ENCODE results near the gene GNAS-AS1.

The GNAS-AS1 gene

GRCh38 chr20:58797371-58798338, 53.0 kb downstream of the GNAS-AS1 start:
- H3K9me3 Mint-ChIP-seq = no peaks in the 10 kb centered on the region
- ATAC-seq = no peak
- no peak overlapping the region for H3K4me3 Mint-ChIP-seq
- H3K4me1 Mint-ChIP-seq = no peaks in the 10 kb centered on the region
- H3K36me3 Mint-ChIP-seq = no peaks in the 10 kb centered on the region
- no peak for DNase-seq (ENCODE audit: low spot score in 2 of 2)
- H3K27ac Mint-ChIP-seq = no peak overlapping the region

- no peak for DNase-seq (ENCODE audit: low spot score in 2 of 2)
- Mint-ChIP-seq H3K4me1 (no peaks in the 10 kb centered on the region), H3K36me3 (no peaks in the 10 kb centered on the region), H3K4me3 (no peak overlapping the region), H3K27ac (no peak overlapping the region), H3K9me3 (no peaks in the 10 kb centered on the region)
- ATAC-seq = no peak
Observed at GRCh38 chr20:58795923-58796245, 54.8 kb downstream of the GNAS-AS1 start.

- Mint-ChIP-seq H3K9me3 (no peaks in the 10 kb centered on the region), H3K4me1 (no peaks in the 10 kb centered on the region), H3K4me3 (no peak overlapping the region), H3K27ac (no peak overlapping the region), H3K36me3 (no peaks in the 10 kb centered on the region)
- DNase-seq (ENCODE audit: low spot score in 2 of 2) (no peak), ATAC-seq (no peak)
Observed at GRCh38 chr20:58795181-58795922, 55.4 kb downstream of the GNAS-AS1 start.

- Mint-ChIP-seq H3K4me3 (no peak overlapping the region), H3K4me1 (no peaks in the 10 kb centered on the region), H3K36me3 (no peaks in the 10 kb centered on the region), H3K9me3 (no peaks in the 10 kb centered on the region), H3K27ac (no peak overlapping the region)
- ATAC-seq (no peak), DNase-seq (ENCODE audit: low spot score in 2 of 2) (no peak)
Observed at GRCh38 chr20:58794510-58795180, 56.1 kb downstream of the GNAS-AS1 start.

GRCh38 chr20:58793512-58794420, 56.9 kb downstream of the GNAS-AS1 start:
- no peak for DNase-seq (ENCODE audit: low spot score in 2 of 2)
- H3K36me3 Mint-ChIP-seq = no peaks in the 10 kb centered on the region
- H3K9me3 Mint-ChIP-seq = no peaks in the 10 kb centered on the region
- H3K27ac Mint-ChIP-seq = no peak overlapping the region
- H3K4me1 Mint-ChIP-seq = no peaks in the 10 kb centered on the region
- no peak overlapping the region for H3K4me3 Mint-ChIP-seq
- ATAC-seq = no peak

GRCh38 chr20:58792426-58792825, 58.3 kb downstream of the GNAS-AS1 start:
- Mint-ChIP-seq H3K4me1 (no peaks in the 10 kb centered on the region), H3K27ac (no peak overlapping the region), H3K4me3 (no peak overlapping the region), H3K9me3 (no peaks in the 10 kb centered on the region), H3K36me3 (no peaks in the 10 kb centered on the region)
- ATAC-seq (no peak), DNase-seq (ENCODE audit: low spot score in 2 of 2) (no peak)

GRCh38 chr20:58791286-58791685, 59.4 kb downstream of the GNAS-AS1 start:
- Mint-ChIP-seq H3K36me3 (no peaks in the 10 kb centered on the region), H3K4me1 (no peaks in the 10 kb centered on the region), H3K4me3 (no peak overlapping the region), H3K27ac (no peak overlapping the region), H3K9me3 (no peaks in the 10 kb centered on the region)
- ATAC-seq (no peak), DNase-seq (ENCODE audit: low spot score in 2 of 2) (no peak)

GRCh38 chr20:58790454-58790853, 60.2 kb downstream of the GNAS-AS1 start:
- no peak for DNase-seq (ENCODE audit: low spot score in 2 of 2)
- no peak overlapping the region for H3K27ac Mint-ChIP-seq
- H3K36me3 Mint-ChIP-seq = no peaks in the 10 kb centered on the region
- H3K9me3 Mint-ChIP-seq = no peaks in the 10 kb centered on the region
- no peak overlapping the region for H3K4me3 Mint-ChIP-seq
- no peaks in the 10 kb centered on the region for H3K4me1 Mint-ChIP-seq
- peak; percentile 60 for ATAC-seq

- Mint-ChIP-seq H3K4me1 (no peaks in the 10 kb centered on the region), H3K27ac (no peak overlapping the region), H3K36me3 (no peaks in the 10 kb centered on the region), H3K4me3 (no peak overlapping the region), H3K9me3 (no peaks in the 10 kb centered on the region)
- ATAC-seq = no peak
- no peak for DNase-seq (ENCODE audit: low spot score in 2 of 2)
Observed at GRCh38 chr20:58788896-58789544, 61.7 kb downstream of the GNAS-AS1 start.

GRCh38 chr20:58787211-58788005, 63.3 kb downstream of the GNAS-AS1 start:
- Mint-ChIP-seq H3K36me3 (no peaks in the 10 kb centered on the region), H3K4me3 (no peak overlapping the region), H3K4me1 (no peaks in the 10 kb centered on the region), H3K9me3 (no peaks in the 10 kb centered on the region), H3K27ac (no peak overlapping the region)
- ATAC-seq (no peak), DNase-seq (ENCODE audit: low spot score in 2 of 2) (no peak)

GRCh38 chr20:58784321-58785074, 66.2 kb downstream of the GNAS-AS1 start:
- peak; percentile 33 for ATAC-seq
- Mint-ChIP-seq H3K4me3 (no peak overlapping the region), H3K4me1 (no peaks in the 10 kb centered on the region), H3K36me3 (no peaks in the 10 kb centered on the region), H3K27ac (no peak overlapping the region), H3K9me3 (no peaks in the 10 kb centered on the region)
- no peak for DNase-seq (ENCODE audit: low spot score in 2 of 2)

- Mint-ChIP-seq H3K27ac (no peak overlapping the region), H3K4me3 (no peak overlapping the region), H3K4me1 (no peaks in the 10 kb centered on the region), H3K9me3 (no peaks in the 10 kb centered on the region), H3K36me3 (no peaks in the 10 kb centered on the region)
- ATAC-seq (no peak), DNase-seq (ENCODE audit: low spot score in 2 of 2) (no peak)
Observed at GRCh38 chr20:58783511-58784011, 67.1 kb downstream of the GNAS-AS1 start.

GRCh38 chr20:58781138-58781537, 69.6 kb downstream of the GNAS-AS1 start:
- DNase-seq (ENCODE audit: low spot score in 2 of 2) (no peak), ATAC-seq (no peak)
- no peaks in the 10 kb centered on the region for H3K4me1 Mint-ChIP-seq
- no peaks in the 10 kb centered on the region for H3K9me3 Mint-ChIP-seq
- H3K36me3 Mint-ChIP-seq = no peaks in the 10 kb centered on the region
- H3K4me3 Mint-ChIP-seq = no peak overlapping the region
- H3K27ac Mint-ChIP-seq = no peak overlapping the region

Measured in stimulated activated effector memory CD8-positive, alpha-beta T cell treated with anti-CD3 and anti-CD28 coated beads, Interleukin-12 subunit alpha, Interleukin-12 subunit beta, amount 100 ng/mL, for 72 hours (primary cell).